H9 (cell line): ENCODE results near the gene TPRG1. TPM values are rescaled to one million over a fixed set of nuclear protein-coding genes. Genes with fewer than 3 reads are reported as not detected.

Experiments used
- DNase-seq: peaks from one replicate; pipeline ENCODE4 v3.0.0-alpha.2; 2017
- H2AFZ ChIP-seq: one replicate; pipeline ENCODE4 v1.6.1; 2013; ENCODE audit warnings: mild to moderate bottlenecking, low read length, control low read depth, moderate library complexity
- H2AK5ac ChIP-seq: 2 replicates; pipeline ENCODE4 v1.6.1; 2013; ENCODE audit warnings: low read length, control low read depth, mixed read lengths; ENCODE audit not compliant: insufficient read length
- H2BK120ac ChIP-seq: one replicate; pipeline ENCODE4 v1.6.1; 2013; ENCODE audit warnings: low read depth, mild to moderate bottlenecking, low read length, control low read depth, inconsistent platforms; ENCODE audit not compliant: poor library complexity, severe bottlenecking
- H2BK12ac ChIP-seq: 2 replicates; pipeline ENCODE4 v1.6.1; 2013; ENCODE audit warnings: low read length, control low read depth, mixed read lengths, low read depth; ENCODE audit not compliant: insufficient read length
- H2BK15ac ChIP-seq: 2 replicates; pipeline ENCODE4 v1.6.1; 2013; ENCODE audit warnings: low read depth, low read length, control low read depth
- H2BK20ac ChIP-seq: one replicate; pipeline ENCODE4 v1.6.1; 2013; ENCODE audit warnings: low read depth, mild to moderate bottlenecking, low read length, control low read depth, inconsistent platforms; ENCODE audit not compliant: poor library complexity, severe bottlenecking
- H2BK5ac ChIP-seq: 2 replicates; pipeline ENCODE4 v1.6.1; 2013; ENCODE audit warnings: low read length, control low read depth, mixed read lengths; ENCODE audit not compliant: insufficient read length
- H3K14ac ChIP-seq: 2 replicates; pipeline ENCODE4 v1.6.1; 2013; ENCODE audit warnings: low read length, control low read depth; ENCODE audit not compliant: insufficient read depth
- H3K18ac ChIP-seq: 2 replicates; pipeline ENCODE4 v1.6.1; 2013; ENCODE audit warnings: low read depth, mild to moderate bottlenecking, mixed read lengths, low read length, control low read depth; ENCODE audit not compliant: insufficient read length
- H3K23ac ChIP-seq: 2 replicates; pipeline ENCODE4 v1.6.1; 2013; ENCODE audit warnings: low read length, control low read depth, mixed read lengths, low read depth; ENCODE audit not compliant: insufficient read length
- H3K23me2 ChIP-seq: 2 replicates; pipeline ENCODE4 v1.6.1; 2013; ENCODE audit warnings: low read depth, mild to moderate bottlenecking, mixed read lengths, low read length, control low read depth; ENCODE audit not compliant: insufficient read length, poor library complexity, severe bottlenecking
- H3K27ac ChIP-seq: 2 replicates; pipeline ENCODE4 v1.5.1; 2013; ENCODE audit warnings: low read length, control low read depth, mixed read lengths, low read depth; ENCODE audit not compliant: insufficient read length
- H3K27me3 ChIP-seq: 2 replicates; pipeline ENCODE4 v1.6.1; 2013; ENCODE audit warnings: low read length, control low read depth, inconsistent platforms; ENCODE audit not compliant: insufficient read depth
- H3K4ac ChIP-seq: 2 replicates; pipeline ENCODE4 v1.6.1; 2013; ENCODE audit warnings: low read depth, mild to moderate bottlenecking, control low read depth, inconsistent platforms, low read length, moderate library complexity
- H3K4me1 ChIP-seq: 2 replicates; pipeline ENCODE4 v1.6.1; 2013; ENCODE audit warnings: low read length, control low read depth, inconsistent platforms; ENCODE audit not compliant: insufficient read depth
- H3K4me2 ChIP-seq: 2 replicates; pipeline ENCODE4 v1.6.1; 2013; ENCODE audit warnings: low read length, control low read depth, mixed read lengths; ENCODE audit not compliant: insufficient read length, insufficient read depth
- H3K56ac ChIP-seq: 2 replicates; pipeline ENCODE4 v1.6.1; 2013; ENCODE audit warnings: low read depth, mild to moderate bottlenecking, mixed read lengths, low read length, control low read depth; ENCODE audit not compliant: insufficient read length
- H3K79me1 ChIP-seq: 2 replicates; pipeline ENCODE4 v1.6.1; 2013; ENCODE audit warnings: low read depth, mild to moderate bottlenecking, moderate library complexity, low read length, control low read depth, inconsistent platforms; ENCODE audit not compliant: insufficient read depth, poor library complexity, severe bottlenecking
- H3K79me2 ChIP-seq: 2 replicates; pipeline ENCODE4 v1.6.1; 2013; ENCODE audit warnings: low read length, control low read depth, inconsistent platforms; ENCODE audit not compliant: insufficient read depth
- H3K9ac ChIP-seq: 2 replicates; pipeline ENCODE4 v1.6.1; 2013; ENCODE audit warnings: low read length, control low read depth, mixed read lengths; ENCODE audit not compliant: insufficient read length; ENCODE audit errors: extremely low read depth
- H3K9me3 ChIP-seq: one replicate; pipeline ENCODE4 v1.6.1; 2013; ENCODE audit warnings: low read depth, low read length, inconsistent platforms; ENCODE audit not compliant: control insufficient read depth
- H3T11ph ChIP-seq: one replicate; pipeline ENCODE4 v1.6.1; 2013; ENCODE audit warnings: mild to moderate bottlenecking, low read length, control low read depth, inconsistent platforms
- H4K20me1 ChIP-seq: one replicate; pipeline ENCODE4 v1.6.1; 2013; ENCODE audit not compliant: control insufficient read depth, insufficient read length, insufficient read depth
- H4K5ac ChIP-seq: 2 replicates; pipeline ENCODE4 v1.6.1; 2013; ENCODE audit warnings: low read depth, mild to moderate bottlenecking, mixed read lengths, low read length, control low read depth; ENCODE audit not compliant: insufficient read length
- H4K8ac ChIP-seq: replicated peaks from 2 replicates; pipeline ENCODE4 v1.6.1; 2013; ENCODE audit warnings: low read length, control low read depth, mixed read lengths, low read depth; ENCODE audit not compliant: insufficient read length
- H4K91ac ChIP-seq: 2 replicates; pipeline ENCODE4 v1.6.1; 2013; ENCODE audit warnings: low read depth, mild to moderate bottlenecking, moderate library complexity, mixed read lengths, low read length, control low read depth; ENCODE audit not compliant: insufficient read length
- H3K27ac Mint-ChIP-seq, 3 experiments: 2 replicates in 2 of 3; 3 replicates in 1 of 3; pipeline ENCODE4 v1.8.0; 2020 to 2021; ENCODE audit warnings: mixed read lengths in 3 of 3, mild to moderate bottlenecking in 1 of 3, moderate library complexity in 1 of 3
- H3K27me3 Mint-ChIP-seq: 2 replicates; pipeline ENCODE4 v1.8.0; 2021; ENCODE audit warnings: low read depth, mild to moderate bottlenecking, moderate library complexity, mixed read lengths
- H3K36me3 Mint-ChIP-seq, 3 experiments: 2 replicates in 2 of 3; 3 replicates in 1 of 3; pipeline ENCODE4 v1.8.0; 2020 to 2021; ENCODE audit warnings: low read depth in 3 of 3, mixed read lengths in 3 of 3; ENCODE audit not compliant: insufficient read depth in 1 of 3
- H3K4me1 Mint-ChIP-seq, 2 experiments: 2 replicates each; pipeline ENCODE4 v1.8.0; 2020; ENCODE audit warnings: mixed read lengths in 2 of 2
- H3K4me3 Mint-ChIP-seq, 2 experiments: 2 replicates in 1 of 2; 3 replicates in 1 of 2; pipeline ENCODE4 v1.8.0; 2020 to 2021; ENCODE audit warnings: mild to moderate bottlenecking in 2 of 2, mixed read lengths in 2 of 2, moderate library complexity in 1 of 2
- H3K9me3 Mint-ChIP-seq, 2 experiments: 2 replicates in 1 of 2; 3 replicates in 1 of 2; pipeline ENCODE4 v1.8.0; 2020; ENCODE audit warnings: mild to moderate bottlenecking in 2 of 2, mixed read lengths in 2 of 2, moderate library complexity in 1 of 2
- WGBS: extraction: QIAGEN DNeasy Blood & Tissue Kit; methylation state at CpG from one replicate; pipeline ENCODE4 v1.1.7; 2013; ENCODE audit warnings: missing lambda C conversion rate, low lambda C conversion rate, mixed read lengths; ENCODE audit not compliant: insufficient read length; ENCODE audit errors: extremely low coverage; 5-methylcytosine and 5-hydroxymethylcytosine counted together
- total RNA-seq: library from RNA; stranded (reverse); gene quantifications from 2 replicates; pipeline ENCODE4 v1.2.1, GENCODE V29; 2021
- TF ChIP-seq, protein P1 (sequence below): fragments of 200-600 bp; sonication (generic); conservative IDR thresholded peaks from 3 replicates; pipeline ENCODE4 v1.8.0; 2021; ENCODE audit warnings: antibody characterized with exemption, mild to moderate bottlenecking

Gene TPRG1
- total RNA-seq, 1 experiment from 2014 or later = 0.66 TPM

DNA sequence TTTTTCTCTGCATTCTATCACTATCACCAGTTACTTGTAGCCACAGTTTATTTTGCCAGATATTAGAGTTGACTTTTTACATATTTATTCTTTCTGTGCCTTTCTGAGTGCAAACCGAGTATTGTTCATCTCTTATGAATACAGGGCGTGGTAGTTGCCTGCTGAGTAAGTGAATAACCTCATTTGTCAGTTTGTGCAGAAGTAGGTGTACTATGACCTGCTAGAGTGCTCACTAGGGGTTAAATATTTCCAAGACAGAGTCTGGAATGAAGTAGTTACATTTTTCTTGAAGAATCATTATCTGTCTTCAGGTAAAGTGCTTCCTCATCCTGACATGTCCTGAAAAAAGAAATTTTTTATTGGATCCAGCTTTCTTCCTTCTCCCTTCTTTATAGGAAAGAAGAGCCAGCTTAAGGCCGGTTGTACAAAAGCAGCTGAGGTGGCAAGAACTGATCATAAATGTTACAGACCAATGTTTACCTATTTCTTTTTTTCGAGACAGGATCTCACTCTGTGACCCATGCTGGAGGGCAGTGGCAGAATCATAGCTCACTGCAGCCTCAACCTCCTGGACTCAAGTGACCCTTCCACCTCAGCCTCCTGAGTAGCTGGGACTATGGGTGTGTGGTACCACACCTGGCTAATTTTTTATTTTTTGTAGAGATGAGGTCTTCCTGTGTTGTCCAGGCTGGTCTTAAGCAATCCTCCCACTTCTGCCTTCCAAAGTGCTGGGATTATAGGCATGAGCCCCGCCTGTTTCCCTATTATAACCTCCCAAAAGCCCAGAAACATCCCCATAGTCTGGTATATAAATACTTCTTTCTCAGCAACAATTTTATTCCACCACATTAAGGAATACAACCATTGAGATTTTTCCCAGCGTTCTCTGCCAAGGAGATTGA, 182.5 kb downstream of the TPRG1 start:
- no peak overlapping the region for H3K27ac Mint-ChIP-seq
- no peaks in the 10 kb centered on the region for H3K27me3 Mint-ChIP-seq

More for the DNA sequence above, 182.5 kb downstream of the TPRG1 start:
- Histone ChIP-seq H3K14ac (no peak overlapping the region), H2BK15ac (no peak overlapping the region), H3K9me3 (no peaks in the 10 kb centered on the region), H4K20me1 (no peaks in the 10 kb centered on the region), H4K5ac (no peak overlapping the region), H2BK120ac (no peak overlapping the region), H3K56ac (no peak overlapping the region), H3K79me1 (no peaks in the 10 kb centered on the region), H3K79me2 (no peaks in the 10 kb centered on the region), H3K9ac (no peak overlapping the region), H3K27ac (no peak overlapping the region), H2BK12ac (no peak overlapping the region), H3K4me1 (no peaks in the 10 kb centered on the region; the same call in 1 of the 2 replicates), H3T11ph (no peak overlapping the region), H4K91ac (no peak overlapping the region), H3K18ac (no peak overlapping the region), H3K27me3 (no peaks in the 10 kb centered on the region), H3K4me2 (no peak overlapping the region), H2BK20ac (peak overlapping the region; percentile 32), H3K4ac (no peak overlapping the region), H4K8ac (no peak overlapping the region), H3K23me2 (no peaks in the 10 kb centered on the region), H2BK5ac (no peak overlapping the region), H2AFZ (no peak overlapping the region), H2AK5ac (no peak overlapping the region), H3K23ac (no peak overlapping the region)
- Mint-ChIP-seq H3K9me3 (no peaks in the 10 kb centered on the region), H3K4me3 (no peak overlapping the region), H3K4me1 (peaks cover 13 to 14% of the 10 kb centered on the region in 2 experiments), H3K36me3 (no peaks in the 10 kb centered on the region)
- DNase-seq = no peak
- WGBS = no CpG with 5 or more reads among the region's 6 CpGs
- TF ChIP-seq, protein P1, sequence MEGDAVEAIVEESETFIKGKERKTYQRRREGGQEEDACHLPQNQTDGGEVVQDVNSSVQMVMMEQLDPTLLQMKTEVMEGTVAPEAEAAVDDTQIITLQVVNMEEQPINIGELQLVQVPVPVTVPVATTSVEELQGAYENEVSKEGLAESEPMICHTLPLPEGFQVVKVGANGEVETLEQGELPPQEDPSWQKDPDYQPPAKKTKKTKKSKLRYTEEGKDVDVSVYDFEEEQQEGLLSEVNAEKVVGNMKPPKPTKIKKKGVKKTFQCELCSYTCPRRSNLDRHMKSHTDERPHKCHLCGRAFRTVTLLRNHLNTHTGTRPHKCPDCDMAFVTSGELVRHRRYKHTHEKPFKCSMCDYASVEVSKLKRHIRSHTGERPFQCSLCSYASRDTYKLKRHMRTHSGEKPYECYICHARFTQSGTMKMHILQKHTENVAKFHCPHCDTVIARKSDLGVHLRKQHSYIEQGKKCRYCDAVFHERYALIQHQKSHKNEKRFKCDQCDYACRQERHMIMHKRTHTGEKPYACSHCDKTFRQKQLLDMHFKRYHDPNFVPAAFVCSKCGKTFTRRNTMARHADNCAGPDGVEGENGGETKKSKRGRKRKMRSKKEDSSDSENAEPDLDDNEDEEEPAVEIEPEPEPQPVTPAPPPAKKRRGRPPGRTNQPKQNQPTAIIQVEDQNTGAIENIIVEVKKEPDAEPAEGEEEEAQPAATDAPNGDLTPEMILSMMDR = no peak
